OCI-M2 (cell line): Measurements from ENCODE around the gene KCNJ14.
A peak's percentile ranks its signal among the peaks of the same experiment; 100 is the strongest.

Experiments used
- DNase-seq: peaks from one replicate; lab custom pipeline; 2025; ENCODE audit not compliant: unreplicated experiment; lab: John Stamatoyannopoulos, UW

The KCNJ14 gene

DNA sequence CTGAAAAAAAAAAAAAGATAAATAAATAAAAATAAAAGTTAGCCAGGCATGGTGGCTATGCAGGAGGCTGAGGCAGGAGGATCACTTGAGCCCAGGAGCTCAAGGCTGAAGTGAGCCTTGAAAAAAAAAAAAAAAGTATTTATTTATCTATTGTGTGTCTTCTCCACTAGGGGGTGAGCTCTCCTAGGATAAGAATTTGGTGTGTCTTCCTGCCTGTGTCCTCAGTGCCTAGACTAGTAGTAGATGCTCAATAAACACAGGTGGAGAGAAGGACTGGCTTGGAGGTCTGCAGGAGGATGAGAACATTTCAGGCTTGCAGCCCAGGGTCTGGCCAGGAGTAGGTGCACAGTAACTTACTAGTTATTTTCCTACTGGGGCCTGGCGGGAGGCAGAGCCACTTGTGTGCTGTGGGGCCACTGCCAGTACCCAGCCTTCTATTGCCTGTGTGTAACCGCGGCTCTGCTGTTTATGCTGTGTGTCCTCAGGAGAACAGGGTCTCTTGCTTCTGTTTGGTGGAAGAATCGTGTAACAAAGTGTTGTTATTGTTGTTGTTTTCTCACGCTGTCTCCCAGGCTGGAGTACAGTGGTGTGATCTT, 50.9 kb downstream of the KCNJ14 start:
- DNase-seq: no peak

DNA sequence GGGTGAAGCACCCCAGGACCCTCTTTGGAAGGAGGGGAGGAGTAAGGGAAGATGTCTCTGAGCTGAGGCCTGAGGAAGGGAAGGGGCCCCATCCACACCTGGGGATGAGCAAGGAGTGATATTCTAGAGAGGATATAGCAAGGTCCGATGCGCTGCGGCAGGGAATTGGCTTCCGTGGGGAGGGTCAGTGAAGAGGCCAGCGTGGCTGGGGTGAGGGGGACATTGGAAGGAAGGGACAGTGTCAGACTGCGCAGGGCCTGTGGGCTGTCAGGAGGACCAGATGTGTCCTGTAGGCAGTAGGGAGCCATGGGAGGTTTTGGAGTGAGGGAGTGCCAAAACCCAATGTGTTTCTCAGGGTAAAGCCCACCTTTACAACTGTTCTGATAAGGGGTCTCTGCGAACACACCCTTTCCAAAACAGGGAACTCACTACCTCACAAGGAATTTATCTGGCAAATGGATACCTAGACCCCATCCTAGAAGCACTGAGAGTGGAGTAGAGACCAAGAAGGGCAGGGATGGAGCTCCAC, 52.6 kb downstream of the KCNJ14 start:
- DNase-seq: no peak

DNA sequence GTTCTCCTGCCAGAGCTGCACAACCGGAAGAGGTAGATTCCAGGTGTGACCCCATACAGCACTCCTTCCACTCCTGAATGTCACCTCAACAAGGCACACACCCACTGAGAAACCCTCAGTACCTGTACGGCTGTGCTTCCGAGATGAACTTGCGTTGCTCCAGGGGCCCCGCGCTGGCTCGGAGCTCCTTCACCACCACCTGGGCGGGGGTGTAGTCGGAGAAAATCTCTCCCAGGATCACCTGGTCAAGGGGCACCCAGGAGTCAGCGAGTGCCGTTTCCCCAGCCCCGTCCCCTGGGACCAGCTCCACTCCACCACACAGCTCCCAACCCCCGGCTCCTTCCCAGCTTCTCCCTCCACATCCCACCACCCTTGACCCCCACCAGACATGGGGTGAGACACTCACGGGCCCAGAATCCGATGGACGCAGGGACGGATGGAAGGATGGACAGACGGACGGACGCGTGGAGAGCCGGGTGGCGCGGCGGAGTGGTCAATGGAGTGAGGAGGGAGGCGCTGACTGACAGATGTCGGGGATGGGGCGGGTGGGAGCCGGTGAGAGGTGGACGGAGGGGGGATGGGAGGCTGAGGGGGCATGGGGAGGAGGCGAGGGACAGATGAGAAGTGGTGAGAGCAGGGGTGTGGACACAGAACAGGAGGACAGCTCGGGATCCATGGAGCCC, 53.5 kb downstream of the KCNJ14 start:
- no peak for DNase-seq

DNA sequence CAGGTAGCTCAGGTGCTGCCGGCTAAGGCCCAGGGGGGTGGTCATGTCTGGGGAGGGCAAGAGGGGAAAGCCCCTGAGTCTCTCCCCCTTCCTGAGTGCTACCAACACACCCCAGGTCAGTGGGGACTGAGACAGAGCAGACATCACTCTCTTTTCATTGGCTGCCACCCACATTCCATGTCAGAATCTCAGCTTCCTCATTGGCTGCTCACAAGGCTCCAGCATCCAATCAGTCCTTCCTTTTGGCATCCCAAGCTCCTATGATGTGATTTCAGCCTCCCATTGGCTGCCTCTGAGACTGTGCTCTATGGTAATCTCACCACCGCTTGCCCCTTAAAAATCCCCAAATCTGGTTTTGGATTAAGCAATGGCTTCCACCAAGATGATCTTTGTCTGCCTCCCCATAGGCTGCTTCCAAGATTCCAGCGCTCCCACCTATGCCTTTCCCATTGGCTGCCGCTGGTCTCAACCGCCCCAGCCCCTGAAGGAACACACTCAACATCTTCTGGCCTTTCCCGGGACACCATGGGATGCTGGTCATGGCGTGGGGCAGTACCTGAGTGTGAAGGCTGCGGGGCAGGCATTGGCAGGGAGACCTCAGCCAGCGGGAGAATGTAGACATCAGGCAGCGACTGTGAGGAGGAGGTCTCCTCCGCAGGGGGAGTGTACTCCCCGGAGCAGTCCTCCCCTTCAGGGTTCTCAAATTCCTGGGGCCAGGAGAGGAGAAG, 54.3 kb downstream of the KCNJ14 start:
- no peak for DNase-seq

DNA sequence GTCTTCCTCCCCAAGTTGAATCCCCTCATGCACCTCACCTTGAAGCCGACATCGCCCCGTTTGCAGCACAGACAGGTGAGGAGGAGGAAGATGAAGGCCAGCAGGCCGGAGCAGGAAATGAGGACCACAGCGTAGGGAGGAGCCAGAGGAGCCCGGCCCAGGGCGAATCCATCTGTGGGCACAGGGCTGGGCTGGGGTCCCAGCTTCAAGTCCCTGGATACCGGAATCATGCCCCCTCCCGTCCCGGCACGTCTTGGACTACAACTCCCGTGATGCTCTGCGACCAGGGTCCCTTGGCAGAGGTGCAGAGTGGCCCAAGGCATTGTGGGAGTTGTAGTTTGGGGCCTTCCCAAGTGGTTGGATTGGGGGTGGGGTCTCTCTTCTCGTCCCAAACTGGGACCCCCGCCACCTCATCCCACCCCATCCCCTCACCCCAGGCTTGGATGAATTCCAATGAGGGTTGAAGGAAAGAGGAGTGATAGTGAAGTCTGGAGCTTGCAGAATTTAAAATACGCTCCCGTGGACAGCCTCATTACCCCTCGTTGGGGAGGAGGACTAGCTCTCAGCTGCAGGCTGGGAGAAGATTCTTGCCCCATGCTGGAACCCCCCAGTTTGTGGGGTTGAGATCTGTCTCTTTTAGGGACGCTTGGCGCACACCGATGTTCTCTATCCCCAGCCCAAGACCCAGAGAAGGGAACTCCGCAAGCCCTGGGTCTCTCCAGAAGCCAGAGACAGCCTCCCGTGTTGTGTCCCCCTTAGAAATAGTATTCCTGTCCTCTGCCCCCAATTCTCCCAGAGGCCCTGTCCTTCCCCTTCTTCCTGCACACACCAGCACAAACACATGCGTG, 55.3 kb downstream of the KCNJ14 start:
- DNase-seq: no peak

DNA sequence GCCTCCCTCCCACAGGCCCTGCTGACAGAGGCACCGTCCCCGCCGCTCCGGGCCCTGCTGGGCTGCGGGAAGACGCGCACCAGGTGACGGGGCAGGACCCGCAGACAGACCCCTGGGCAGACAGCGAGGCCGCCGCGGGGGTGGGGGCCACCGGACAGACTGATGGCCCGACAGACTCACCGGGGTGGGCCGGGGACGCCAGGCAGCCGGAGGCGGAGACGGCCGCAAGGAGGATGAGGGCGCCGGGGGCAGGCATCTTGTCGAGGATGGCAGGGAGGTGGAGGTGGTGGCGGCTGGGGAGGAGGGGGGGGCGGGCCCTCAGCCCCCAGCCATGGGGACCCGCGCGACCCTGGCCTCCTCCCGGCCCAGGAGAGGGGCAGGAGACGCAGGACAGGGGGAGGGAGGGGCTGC, 56.0 kb downstream of the KCNJ14 start:
- no peak for DNase-seq

DNA sequence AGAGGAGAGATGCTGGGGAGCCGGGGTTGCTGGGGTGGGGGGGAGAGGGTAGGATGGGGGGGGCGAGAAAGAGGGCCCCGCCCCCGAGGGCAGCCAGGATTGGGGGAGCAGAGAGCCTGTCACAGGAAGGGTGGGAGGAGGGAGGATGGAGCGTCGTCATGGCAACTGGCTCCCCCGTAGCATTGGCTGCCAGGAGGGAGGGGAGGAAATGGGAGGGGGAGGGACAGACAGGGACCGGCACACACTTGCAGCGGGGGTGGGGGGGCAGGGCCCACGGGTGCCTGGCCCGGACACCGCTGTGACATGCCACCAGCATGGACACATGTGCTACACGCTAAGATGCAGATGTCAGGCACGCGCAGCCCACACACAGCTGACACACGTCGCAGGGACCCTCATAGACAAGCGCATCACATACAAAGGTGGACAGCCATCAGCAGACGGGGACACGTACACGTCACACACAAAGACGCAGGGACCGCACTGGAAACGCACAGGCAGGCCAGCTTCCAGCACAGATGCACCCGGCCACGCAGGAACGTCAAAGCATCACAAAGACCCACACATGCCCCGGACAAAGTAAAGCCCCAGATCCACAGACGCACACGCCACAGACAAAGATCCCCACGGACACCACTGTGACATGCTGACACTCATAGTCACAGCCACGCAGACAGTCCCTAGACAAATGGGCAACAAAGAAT, 56.6 kb downstream of the KCNJ14 start, which contains the start of gene LMTK3:
Gene LMTK3 (minus strand): TSS at position 36 of the 704 bp plus-strand sequence. CDS start 259 bp downstream, outside the sequence.
- DNase-seq: no peak

DNA sequence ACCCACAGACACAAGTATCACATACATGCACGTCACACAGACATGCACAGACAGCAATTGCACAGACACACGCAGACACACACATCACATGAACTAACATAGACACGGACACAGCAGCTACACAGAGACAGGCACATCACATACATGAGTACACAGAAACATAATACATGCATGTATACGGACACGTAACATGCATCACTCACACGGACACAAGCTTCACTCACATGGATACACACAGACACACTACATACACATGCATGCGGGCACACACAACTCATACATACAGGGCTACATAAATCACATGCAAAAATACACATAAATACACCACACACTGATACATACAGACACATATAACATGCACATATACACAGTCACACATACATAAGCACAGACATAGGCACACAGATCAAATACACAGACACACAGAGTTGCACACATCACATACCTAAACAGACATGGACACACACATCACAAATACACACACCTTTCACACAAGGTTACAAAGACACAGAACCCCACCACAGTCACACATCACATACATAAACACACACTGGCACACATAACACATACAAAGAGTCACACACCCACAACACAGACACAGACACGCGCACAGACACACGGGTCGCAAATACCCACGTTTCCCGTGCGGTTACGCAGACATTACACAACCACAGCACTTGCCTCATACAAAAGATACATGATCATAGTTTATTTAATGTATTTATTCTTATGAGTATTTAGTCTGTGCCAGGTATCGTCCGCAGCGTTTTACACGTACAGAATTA, 57.3 kb downstream of the KCNJ14 start:
- DNase-seq: no peak

DNA sequence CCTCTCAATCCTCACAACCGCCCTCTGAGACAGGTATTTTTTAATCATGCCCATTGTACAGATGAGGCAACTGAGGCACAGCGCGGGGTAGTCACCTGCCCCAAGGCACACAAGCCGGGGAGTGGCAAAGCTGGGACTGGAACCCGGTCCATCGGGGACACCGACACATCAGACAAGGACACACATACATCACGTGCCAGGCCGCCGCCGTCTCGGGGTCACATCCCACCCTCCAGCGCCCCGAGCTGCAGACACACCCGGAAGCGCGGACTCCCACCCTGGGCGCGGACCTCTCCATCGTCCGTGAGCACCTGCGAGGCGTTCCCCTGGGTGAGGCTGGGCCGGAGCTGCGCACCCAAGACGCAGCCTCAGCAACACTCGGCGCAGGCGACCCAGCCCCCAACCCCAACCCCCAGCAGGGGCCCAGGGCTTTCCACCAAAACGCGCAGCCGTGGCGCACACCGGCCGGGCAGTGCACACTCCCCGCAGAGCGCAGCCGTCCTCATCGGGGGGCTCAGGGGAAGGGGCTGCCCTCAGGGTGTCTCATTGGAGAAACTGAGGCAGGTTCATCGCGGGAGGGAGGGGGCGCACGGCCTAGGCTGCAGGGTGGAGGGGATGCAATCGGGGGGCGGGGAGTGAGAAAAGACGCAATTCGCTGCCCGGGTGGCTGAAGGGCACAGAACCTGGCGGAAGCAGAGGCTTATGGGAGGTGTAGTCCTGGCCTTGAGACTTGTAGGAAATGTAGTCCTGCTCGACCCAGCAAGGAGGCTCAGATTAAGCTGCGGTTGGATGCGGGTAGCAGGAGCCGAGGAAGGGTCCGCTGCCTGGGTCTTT, 58.1 kb downstream of the KCNJ14 start:
- DNase-seq: peak; percentile 53

DNA sequence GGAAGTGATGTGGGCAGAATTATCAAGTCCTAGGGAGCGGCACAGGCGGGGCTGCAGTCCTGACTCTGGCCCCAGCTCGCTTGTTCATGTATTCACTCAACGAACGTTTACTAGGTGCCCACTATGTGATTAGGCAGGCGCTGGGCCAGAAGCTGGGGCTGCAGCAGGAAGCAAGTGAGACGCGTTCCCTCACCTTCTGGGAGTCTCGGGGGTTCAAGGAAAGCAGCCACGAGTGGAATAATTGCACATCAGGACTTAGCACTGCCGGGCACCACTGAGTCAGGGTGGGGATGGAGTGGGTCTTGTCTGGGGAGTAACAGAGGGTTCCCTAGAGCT, 58.7 kb downstream of the KCNJ14 start:
- DNase-seq: no peak

DNA sequence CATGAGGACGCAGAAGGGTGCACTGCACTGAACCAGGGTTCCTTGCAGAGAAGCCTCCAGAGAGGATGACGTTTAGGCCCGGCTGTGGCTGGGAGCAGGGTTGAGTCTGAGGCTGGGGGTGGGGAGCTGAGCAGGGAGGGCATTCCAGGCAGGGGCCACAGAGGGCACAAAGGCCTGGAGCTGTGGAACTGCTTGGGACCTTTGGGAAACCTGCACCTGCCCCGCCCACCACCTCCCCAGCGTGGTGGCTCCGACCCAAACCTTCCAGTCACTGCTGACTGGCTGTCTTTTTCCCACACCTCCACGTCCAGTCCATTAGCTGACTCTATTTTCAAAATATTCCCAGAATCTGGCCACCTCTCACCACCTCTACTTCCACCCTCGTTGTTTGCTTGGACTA, 61.2 kb downstream of the KCNJ14 start:
- DNase-seq: no peak
